ENCODE data around the gene MED16.
"Not testable (repeated sequence)": the region's sequence is repeated elsewhere in the genome, so short reads cannot be mapped to it uniquely, and the experiment has no call there.

The MED16 gene

DNA sequence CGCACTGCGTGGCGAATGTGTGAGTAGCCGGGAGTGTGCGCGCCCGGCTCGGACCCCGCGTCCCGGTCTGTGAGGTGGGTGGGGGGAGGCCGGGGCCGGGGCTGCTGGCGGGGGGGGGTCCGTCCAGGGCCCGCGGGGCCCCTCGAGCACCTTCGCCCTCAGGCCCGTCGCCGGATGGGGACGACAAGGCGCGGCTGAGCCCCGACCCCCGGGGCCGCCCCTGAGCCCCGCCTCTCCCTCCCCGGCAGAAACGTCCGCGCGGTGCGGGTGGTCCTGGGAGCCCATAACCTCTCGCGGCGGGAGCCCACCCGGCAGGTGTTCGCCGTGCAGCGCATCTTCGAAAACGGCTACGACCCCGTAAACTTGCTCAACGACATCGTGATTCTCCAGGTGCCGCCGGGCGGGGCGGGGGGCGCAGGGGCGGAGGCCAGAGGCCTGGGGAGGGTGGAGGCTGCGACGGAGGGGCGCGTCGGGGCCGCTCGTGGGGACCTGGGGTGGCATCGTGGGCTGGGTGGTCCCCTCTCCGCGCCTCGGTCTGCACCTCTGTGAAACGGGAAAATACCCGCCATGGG, 39.9 kb downstream of the MED16 start:
- no peak for DNase-seq

DNA sequence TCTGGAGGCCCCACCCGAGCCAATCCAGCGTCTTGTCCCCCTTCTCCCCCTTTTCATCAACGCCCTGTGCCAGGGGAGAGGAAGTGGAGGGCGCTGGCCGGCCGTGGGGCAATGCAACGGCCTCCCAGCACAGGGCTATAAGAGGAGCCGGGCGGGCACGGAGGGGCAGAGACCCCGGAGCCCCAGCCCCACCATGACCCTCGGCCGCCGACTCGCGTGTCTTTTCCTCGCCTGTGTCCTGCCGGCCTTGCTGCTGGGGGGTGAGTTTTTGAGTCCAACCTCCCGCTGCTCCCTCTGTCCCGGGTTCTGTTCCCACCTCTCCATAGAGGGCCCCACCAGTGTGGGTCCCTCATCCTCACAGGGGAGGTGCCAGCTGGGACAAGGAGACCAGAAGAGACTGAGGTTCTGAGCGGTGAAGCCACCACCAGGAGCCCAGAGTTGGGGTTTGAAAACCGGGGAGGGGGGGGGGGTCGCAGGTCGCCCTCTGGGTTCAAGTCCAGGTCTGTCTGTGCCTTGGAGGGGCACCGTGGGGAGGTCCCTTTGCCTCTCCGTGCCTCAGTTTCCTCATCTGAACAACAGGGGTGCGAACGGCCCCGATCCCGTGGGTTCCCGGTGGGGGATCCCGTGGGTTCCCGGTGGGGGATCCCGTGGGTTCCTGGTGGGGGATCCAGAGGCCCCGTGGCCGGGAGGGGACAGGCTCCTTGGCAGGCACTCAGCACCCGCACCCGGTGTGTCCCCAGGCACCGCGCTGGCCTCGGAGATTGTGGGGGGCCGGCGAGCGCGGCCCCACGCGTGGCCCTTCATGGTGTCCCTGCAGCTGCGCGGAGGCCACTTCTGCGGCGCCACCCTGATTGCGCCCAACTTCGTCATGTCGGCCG, 40.6 kb downstream of the MED16 start, which contains the start of gene ELANE:
TSS of gene ELANE (plus strand) at position 168 of the 878 bp plus-strand sequence. CDS start at position 194, 26 bp downstream.
- no peak for DNase-seq

DNA sequence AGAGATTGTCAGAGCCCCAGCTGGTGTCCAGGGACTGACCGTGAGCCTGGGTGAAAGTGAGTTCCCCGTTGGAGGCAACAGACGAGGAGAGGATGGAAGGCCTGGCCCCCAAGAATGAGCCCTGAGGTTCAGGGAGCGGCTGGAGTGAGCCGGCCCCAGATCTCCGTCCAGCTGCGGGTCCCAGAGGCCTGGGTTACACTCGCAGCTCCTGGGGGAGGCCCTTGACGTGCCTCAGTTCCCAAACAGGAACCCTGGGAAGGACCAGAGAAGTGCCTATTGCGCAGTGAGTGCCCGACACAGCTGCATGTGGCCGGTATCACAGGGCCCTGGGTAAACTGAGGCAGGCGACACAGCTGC, 42.0 kb downstream of the MED16 start:
- no peak for DNase-seq

DNA sequence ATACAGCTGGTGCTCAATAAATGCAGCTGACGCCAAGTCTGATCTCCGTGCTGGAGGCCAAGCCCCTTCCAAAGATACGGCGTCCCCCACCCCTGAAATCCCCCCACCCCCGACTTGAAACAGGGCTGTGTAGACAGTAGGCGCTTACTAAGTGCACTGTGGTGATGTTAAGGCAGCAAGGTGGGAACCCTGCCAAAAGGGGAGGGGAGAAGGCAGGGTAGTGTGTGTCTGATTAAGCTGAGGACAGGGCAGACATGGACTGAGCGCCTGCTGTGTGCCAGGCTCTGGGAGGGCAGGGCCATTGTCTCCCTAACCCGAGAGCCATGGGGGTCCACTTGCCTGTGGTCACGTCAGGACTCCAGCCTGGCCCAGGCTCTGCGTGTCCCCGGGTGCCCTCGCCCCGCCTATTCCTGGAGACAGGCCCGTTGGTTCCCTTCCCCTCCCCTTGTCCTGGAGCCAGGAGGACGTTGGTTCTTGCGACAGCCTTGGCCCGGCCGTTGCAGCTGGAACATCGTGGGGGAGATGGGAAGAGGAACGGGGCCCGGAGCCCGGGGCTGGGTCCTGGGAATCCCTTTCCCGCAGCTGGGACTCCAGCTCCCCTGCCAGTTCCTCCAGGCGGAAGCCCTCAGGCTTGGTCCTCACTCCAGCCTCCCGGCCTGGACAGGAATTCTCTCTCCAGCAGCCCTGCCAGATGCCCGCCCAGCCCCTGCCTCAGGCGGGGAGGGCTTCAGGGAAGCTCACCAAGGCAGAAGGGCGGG, 42.6 kb downstream of the MED16 start:
- no peak for DNase-seq

DNA sequence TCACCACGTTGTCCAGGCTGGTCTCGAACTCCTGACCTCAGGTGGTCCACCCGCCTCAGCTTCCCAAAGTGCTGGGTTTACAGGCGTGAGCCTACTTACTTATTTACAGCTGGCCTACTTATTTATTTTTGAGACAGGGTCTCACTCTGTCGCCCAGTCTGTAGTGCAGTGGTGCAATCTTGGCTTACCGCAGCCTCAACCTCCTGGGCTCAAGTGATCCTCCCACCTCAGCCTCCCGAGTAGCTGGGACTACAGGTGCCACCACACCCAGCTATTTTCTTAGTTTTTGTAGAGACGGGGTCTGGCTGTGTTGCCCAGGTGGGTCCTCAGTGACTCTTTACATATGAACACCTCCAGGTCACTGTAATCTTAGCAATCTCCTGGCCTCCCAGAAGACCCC, 43.8 kb downstream of the MED16 start:
- DNase-seq, result not testable (repeated sequence)

DNA sequence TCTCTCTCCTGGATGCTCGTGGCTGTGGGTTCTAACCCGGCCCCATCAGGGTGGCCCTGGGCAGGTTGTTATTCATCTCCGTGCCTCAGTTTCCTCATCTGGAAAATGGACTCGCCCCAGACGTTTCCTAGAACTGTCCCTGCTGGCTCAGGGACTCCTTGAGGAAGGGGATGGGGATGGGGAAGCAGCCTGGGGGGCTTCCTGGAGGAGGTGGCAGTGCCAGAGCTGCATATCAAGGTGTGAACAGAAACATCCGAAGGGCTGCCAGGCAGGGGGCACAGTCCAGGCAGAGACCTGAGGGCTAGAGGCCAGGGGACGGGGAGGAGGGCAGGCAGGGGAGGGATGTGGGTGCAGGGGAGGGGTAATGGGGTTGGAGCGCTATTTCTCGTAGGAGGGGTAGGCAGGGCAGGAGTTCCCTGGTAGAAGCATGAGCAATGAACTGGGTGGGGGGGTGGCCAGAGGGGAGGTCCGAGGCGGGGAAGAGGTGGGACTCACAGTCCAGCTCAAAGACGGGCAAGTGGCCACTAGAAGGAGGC, 44.5 kb downstream of the MED16 start:
- DNase-seq, result no peak

DNA sequence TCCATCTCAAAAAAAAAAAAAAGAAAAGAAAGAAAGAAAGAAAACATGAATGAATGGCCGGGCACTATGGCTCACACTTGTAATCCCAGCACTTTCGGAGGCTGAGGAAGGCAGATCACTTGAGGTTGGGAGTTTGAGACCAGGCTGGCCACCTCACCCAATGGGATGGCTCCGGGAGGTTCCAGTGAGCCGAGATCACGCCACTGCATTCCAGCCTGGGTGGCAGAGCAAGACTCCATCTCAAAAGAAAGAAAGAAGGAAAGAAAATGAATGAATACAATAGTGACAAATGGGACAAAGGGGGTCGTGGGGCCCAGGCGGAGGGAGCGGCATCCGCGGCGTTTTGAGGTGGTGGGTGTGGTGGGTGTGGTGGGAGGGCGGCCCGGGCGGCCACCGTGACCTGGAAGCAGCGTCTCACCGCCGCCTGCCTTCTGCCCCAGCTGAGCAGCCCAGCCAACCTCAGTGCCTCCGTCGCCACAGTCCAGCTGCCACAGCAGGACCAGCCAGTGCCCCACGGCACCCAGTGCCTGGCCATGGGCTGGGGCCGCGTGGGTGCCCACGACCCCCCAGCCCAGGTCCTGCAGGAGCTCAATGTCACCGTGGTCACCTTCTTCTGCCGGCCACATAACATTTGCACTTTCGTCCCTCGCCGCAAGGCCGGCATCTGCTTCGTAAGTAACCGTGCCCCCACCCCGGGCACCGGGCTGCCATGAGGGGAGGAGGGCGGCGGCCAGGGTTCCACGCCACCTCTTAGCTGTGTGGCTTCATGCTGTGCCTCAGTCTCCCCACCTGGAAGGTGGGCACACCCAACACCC, 47.1 kb downstream of the MED16 start:
- DNase-seq, result no peak

DNA sequence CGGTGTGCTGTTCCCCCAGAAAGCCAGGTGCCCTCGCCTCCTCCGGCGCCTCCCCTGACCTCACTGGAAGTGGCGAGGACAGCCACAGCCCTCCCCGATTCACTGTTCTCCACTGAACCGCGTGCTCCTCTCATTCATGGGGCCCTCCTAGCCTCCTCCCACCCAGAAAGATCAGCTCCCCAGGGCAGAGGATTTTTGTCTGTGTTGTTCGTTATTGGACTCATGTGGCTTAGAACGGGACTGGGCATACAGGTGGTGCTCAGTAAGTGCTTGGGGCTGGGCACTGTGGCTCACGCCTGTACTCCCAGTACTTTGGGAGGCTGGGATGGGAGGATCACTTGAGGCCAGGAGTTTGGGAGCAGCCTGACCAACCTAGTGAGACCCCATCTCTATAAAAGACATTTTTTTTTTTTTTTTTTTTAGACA, 48.4 kb downstream of the MED16 start:
- no peak for DNase-seq

DNA sequence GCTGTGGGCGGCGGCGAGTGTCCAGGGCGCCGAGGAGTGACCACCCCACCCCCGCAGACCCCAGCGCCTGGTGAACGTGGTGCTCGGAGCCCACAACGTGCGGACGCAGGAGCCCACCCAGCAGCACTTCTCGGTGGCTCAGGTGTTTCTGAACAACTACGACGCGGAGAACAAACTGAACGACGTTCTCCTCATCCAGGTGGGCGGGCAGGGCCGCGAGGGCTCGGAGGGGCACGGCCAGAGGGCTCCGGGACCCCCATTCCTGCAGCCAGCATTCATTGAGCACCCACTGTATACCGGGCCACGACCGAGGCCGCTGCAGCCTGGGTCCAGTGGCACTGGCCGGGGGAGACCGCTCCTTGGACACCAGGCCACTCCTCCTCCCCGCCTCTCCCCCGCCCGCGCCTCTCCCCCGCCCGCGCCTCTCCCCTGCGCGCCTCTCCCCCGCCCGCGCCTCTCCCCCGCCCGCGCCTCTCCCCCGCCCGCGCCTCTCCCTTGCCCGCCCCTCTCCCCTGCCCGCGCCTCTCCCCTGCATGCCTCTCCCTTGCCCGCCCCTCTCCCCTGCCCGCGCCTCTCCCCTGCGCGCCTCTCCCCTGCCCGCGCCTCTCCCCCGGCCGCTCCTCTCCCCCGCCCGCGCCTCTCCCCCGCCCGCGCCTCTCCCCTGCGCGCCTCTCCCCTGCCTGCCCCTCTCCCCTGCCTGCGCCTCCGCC, 49.0 kb downstream of the MED16 start:
- no peak for DNase-seq

DNA sequence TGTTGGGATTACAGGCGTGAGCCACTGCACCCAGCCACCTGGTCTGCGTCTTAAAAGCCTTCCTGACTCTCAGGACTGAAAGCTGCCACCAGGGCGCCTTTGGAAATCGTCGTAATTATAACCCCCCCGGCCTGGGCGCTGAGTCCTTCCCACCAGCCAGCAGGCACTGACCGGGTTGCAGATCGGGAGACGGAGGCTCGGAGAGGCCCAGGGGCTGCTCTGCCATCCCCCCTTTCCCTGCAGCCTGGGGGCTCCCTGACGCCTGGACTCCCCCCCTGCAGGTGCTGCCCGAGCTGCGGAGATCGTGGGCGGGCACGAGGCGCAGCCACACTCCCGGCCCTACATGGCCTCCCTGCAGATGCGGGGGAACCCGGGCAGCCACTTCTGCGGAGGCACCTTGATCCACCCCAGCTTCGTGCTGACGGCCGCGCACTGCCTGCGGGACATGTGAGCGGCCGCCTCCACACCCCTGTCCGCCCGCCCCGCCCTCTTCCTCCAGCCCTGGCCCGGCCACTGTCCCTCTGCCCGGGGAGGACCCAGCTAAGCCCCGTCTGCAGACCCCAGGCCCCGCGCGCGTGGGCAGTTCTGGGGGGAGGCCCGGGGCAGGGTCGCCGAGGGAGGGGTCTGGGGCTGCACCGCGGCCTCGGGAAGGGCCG, 49.7 kb downstream of the MED16 start:
- DNase-seq, result no peak

DNA sequence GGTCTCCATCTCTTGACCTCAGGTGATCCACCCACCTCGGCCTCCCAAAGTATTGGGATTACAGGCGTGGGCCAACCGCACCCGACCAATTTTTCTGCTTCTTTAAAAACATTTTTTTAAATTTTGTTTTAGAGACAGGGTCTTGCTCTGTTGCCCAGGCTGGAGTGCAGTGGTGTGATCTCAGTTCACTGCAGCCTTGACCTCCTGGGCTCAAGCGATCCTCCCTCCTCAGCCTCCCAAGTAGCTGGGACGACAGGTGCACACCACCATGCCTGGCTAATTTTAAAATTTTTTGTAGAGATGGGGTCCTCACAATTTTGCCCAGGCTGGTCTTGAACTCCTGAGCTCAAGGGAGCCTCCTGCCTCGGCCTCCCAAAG, 50.2 kb downstream of the MED16 start:
- not testable (repeated sequence) for DNase-seq

DNA sequence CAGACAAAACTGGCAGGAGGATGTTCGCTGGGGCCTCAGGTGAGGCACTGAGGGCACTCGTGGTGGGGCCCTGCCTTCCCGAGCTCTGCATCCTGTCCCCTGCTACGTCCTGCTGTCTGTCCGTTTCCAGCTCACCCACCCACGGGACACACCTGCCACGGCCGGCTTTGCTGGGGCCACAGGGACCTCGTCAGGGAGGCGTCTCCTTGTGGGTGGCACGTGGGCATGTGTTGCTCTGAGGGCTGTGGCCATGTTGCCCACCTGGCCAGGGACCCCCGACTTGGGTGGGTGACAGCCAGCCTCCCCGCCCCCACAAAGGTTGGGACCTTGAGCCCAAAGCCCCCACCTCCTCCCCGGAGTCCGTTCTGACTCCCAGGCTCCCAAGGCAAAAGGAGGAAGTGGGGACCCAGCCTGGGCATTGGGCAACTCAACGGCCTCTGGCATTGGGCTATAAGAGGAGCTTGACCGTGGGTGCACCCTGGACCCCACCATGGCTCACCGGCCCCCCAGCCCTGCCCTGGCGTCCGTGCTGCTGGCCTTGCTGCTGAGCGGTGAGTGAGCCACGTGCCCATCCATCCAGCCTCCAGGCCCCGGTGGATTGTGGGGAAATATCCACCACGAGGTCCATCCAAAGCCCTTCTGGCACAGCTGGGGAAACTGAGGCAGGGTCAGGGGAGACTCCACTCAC, 52.3 kb downstream of the MED16 start, which contains the start of gene PRTN3:
TSS of gene PRTN3 (plus strand) at position 481 of the 688 bp plus-strand sequence. CDS start at position 491, 10 bp downstream.
- DNase-seq, result no peak

DNA sequence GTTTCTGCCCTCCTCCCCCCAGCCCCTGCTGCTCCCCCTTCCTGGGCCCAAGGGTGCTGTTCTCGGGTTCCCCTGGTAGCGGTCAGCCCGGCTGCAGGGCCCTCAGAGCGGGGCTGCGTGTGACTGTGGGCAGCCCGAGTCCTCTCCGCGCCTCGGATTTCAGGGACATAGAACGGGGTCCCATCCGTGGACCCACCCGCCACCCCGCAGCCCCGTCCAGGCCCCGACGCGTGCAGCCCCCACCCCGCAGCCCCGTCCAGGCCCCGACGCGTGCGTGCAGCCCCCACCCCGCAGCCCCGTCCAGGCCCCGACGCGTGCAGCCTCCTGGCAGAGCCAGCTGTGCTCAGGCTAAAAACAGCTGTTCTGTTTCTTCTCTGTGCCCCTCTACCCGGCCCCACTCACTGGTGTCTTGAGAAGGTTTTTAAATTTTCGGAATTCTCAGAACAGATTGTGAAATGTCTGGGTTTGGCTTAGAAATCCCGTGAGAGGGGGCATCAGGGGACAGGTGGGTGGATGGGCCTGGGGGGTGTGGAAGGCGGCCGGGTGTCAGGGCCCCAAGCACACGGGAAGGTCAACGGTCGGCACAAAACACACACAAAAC, 57.7 kb downstream of the MED16 start:
- DNase-seq, result no peak

DNA sequence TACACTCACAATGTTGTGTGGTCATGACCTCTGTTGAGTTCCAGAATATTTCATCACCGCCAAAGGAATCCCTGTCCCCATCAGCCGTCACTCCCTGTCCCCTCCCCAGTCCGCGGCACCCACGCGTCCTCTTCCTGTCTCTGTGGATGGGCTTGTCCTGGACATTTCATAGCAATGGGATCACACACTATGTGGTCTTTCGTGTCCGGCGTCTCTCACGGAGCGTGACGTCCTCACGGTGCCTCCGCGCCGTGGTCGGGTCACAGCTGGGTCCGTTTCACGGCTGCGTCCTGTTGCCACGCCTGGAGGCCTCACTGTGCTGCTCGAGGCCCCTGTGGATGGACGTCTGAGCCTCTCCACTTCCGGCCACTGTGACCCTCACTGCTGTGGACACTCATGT, 58.8 kb downstream of the MED16 start:
- DNase-seq, result no peak

DNA sequence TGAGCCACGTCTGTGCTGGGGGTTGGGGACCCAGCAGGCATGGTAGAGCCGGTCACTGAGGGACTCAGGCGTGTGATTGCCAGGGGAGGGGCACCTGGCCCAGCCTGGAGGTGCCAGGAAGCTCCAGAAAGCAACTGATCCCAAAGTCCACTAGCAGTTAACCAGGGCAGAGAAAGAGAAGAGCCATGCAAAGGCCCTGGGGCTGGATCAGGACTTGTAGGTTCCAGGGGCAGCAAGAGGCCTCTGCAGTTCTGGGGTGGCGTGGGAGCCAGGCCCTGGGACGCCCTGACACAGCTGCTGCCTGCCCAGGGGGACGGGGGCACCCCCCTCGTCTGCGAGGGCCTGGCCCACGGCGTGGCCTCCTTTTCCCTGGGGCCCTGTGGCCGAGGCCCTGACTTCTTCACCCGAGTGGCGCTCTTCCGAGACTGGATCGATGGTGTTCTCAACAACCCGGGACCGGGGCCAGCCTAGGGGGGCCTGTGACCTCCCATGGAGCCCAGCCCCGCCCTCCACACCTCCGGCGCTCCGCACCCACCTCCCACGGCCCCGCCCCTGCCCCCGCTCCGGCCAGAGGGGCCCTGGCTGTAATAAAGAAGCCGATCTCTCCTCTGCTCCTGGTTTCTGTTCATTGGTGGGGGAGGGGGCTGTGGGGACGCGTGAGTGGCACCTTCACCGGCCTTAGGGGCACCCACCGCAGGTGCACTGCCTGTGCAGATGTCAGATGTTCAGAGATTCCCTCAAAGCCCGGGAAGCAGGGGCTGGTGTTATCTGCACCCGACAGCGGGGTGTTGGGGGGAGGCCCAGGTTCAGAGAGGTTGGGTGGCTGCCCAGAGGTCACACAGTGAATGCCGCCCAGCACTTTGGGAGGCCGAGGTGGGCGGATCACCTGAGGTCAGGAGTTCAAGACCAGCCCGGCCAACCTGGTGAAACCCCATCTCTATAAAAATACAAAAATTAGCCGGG, 61.3 kb downstream of the MED16 start:
- DNase-seq, result no peak

DNA sequence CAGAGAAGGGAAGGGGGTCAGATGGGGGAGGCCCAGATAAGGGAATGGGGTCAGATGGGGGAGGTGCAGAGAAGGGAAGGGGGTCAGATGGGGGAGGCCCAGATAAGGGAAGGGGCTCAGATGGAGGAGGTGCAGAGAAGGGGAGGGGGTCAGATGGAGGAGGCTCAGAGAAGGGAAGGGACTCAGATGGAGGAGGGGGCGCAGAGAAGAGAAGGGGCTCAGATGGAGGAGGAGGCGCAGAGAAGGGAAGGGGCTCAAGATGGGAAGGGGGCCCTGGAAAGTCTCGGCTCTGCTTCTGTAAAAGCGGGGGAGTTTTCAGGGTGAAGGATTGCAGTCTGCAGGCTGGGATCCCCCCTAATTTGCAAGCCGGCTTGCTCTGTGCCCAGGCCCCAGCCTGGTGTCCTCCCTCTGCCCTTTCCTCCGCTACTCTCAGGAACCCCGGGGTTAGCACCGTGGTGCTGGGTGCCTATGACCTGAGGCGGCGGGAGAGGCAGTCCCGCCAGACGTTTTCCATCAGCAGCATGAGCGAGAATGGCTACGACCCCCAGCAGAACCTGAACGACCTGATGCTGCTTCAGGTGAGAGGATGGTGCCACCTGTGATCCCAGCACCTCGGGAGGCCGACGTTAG, 63.7 kb downstream of the MED16 start:
- no peak for DNase-seq

DNA sequence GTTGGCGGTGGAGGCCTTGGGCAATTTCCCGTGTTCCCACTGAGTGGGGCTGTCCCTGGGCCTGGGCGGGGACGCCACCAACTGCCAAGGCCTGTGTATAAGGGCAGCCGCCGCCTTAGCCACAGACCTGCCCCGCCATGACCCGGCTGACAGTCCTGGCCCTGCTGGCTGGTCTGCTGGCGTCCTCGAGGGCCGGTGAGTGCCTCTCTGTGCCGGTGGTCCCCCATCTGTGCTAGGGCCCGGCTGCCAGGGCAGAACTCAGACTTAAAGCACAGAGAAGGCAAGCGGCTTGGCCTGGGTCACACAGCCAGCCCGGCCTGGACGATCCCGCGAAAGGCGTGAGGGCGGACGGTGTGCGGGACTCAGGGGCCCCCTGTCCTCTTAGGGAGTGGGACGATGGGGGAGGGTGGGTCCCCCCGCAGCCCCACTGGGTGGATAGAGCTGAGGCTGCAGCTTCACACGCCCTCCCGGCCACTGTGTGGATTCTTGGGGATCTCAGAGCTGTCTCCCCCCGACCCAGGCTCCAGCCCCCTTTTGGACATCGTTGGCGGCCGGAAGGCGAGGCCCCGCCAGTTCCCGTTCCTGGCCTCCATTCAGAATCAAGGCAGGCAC, 65.2 kb downstream of the MED16 start, which contains the start of gene AZU1:
TSS of gene AZU1 (plus strand) at position 128 of the 612 bp plus-strand sequence. CDS start at position 138, 10 bp downstream.
- no peak for DNase-seq

DNA sequence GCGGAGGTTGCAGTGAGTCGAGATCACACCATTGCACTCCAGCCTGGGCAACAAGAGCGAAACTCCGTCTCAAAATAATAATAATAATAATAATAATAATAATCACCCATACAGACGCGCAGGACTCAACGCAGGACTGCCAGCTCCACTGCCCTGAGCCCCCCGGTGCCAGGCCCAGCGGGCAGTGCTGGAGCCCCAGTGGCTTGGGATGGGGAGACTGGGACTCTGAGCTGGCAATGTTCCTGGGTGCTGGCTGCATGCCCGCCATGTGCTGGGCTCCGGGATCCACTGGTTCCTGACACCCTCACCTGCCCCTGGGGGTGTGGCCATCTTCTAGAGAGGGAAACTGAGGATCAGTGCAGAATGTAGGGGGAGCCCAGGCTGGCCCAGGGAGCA, 65.7 kb downstream of the MED16 start:
- no peak for DNase-seq

All from activated CD4-positive, alpha-beta T cell treated with anti-CD3 and anti-CD28 coated beads, Interleukin-10, Interleukin-2, amounts not matched to agents 100 ng/mL and 50 ng/mL, durations not matched to agents 16 hours and 8 hours (primary cell).